Gastrocnemius medialis (tissue), 4 donors: ENCODE results near the gene TIMD4.
"Not testable (repeated sequence)": the region's sequence is repeated elsewhere in the genome, so short reads cannot be mapped to it uniquely, and the experiment has no call there.

ENCODE experiments used
- POLR2A ChIP-seq, 2 donors: fragments of 450-650 bp; IDR thresholded peaks; one replicate each; pipeline ENCODE4 v1.6.1; 2017; ENCODE audit warnings: antibody characterized with exemption in 2 of 2, mild to moderate bottlenecking in 2 of 2, moderate library complexity in 2 of 2
- TF ChIP-seq, protein P1 (sequence below), 5 experiments: fragments of 450-650 bp in 3 of 5; fragments of 200-600 bp in 2 of 5; sonication (generic) in 2 of 5; IDR thresholded peaks in 4 of 5; conservative IDR thresholded peaks in 1 of 5; 1 replicate in 4 of 5; 2 replicates in 1 of 5; pipeline ENCODE4 v1.5.1; 2016 to 2019; ENCODE audit warnings: antibody characterized with exemption in 5 of 5, mild to moderate bottlenecking in 3 of 5, moderate library complexity in 3 of 5

DNA sequence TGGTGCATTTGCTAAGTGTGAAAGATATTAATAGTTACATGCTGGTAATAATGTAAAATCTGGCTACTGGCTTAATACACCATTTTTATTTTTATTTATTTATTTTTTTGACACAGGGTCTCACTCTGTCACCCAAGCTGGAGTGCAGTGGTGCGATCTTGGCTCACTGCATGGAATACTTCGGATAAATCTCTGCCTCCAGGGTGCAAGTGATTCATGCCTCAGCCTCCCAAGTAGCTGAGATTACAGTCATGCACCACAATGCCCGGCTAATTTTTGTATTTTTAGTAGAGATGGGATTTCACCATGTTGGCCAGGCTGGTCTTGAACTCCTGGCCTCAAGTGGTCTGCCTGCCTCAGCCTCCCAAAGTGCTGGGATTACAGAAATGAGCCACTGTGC, 4.4 kb upstream of the TIMD4 start:
- TF ChIP-seq, protein P1, sequence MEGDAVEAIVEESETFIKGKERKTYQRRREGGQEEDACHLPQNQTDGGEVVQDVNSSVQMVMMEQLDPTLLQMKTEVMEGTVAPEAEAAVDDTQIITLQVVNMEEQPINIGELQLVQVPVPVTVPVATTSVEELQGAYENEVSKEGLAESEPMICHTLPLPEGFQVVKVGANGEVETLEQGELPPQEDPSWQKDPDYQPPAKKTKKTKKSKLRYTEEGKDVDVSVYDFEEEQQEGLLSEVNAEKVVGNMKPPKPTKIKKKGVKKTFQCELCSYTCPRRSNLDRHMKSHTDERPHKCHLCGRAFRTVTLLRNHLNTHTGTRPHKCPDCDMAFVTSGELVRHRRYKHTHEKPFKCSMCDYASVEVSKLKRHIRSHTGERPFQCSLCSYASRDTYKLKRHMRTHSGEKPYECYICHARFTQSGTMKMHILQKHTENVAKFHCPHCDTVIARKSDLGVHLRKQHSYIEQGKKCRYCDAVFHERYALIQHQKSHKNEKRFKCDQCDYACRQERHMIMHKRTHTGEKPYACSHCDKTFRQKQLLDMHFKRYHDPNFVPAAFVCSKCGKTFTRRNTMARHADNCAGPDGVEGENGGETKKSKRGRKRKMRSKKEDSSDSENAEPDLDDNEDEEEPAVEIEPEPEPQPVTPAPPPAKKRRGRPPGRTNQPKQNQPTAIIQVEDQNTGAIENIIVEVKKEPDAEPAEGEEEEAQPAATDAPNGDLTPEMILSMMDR (IDR thresholded peaks at IDR 0.05 in 4 of 5, conservative IDR thresholded peaks at IDR 0.05 in 1 of 5) = not testable (repeated sequence)
- not testable (repeated sequence) for TF ChIP-seq POLR2A (IDR thresholded peaks at IDR 0.05)
